Heart left ventricle (tissue), 13 donors: Measurements from ENCODE around the gene ATM.

Source experiments
- POLR2A ChIP-seq, 2 donors: fragments of 450-650 bp; IDR thresholded peaks; one replicate each; pipeline ENCODE4 v1.6.1; 2017; ENCODE audit warnings: antibody characterized with exemption in 2 of 2, mild to moderate bottlenecking in 2 of 2, moderate library complexity in 2 of 2
- TF ChIP-seq, protein P1 (sequence below), 12 donors: fragments of 200-600 bp; sonication (generic) in 4 of 12; IDR thresholded peaks; one replicate each; pipeline versions ENCODE4 v1.5.0 to v1.8.0; 2018 to 2022; ENCODE audit warnings: antibody characterized with exemption in 12 of 12, mild to moderate bottlenecking in 5 of 12
- donor health status: ischemic (EF 13 %, LVEDD 7.1; RV severe dilation, severe dysfunction).
- donor health status: DM: no; HTN: yes; CAD: no.
- donor health status: DM: no; HTN: no; CAD: no.
- donor health status: ischemic (EF 25% LVEDD 6.9; RV normal size, moderate dysfunction).
- donor health status: ischemic (EF 25% LVEDD 5.7; RV mildly dilated, moderate dysfunction).
- donor health status: ischemic (EF 35%, LVEDD 5.7; RV mildly dilated, moderate dysfunction).
- donor health status: nonischemic (EF 11% LVEDD 7.7; RV severe dilation, severe dysfunction).
- donor health status: DM: yes; HTN: yes; CAD: no.
- donor health status: PGD.
- donor health status: ischemic (EF 29% LVEDD 5.4; RV normal size, mild dysfunction).
- donor health status: nonischemic (EF 23%, LVEDD 6.1; RV moderate dilation, normal function).

GRCh38 chr11:108237058-108237481 is 14.2 kb downstream of the ATM start:
- TF ChIP-seq POLR2A (IDR thresholded peaks at IDR 0.05) = no peak
- TF ChIP-seq, protein P1, sequence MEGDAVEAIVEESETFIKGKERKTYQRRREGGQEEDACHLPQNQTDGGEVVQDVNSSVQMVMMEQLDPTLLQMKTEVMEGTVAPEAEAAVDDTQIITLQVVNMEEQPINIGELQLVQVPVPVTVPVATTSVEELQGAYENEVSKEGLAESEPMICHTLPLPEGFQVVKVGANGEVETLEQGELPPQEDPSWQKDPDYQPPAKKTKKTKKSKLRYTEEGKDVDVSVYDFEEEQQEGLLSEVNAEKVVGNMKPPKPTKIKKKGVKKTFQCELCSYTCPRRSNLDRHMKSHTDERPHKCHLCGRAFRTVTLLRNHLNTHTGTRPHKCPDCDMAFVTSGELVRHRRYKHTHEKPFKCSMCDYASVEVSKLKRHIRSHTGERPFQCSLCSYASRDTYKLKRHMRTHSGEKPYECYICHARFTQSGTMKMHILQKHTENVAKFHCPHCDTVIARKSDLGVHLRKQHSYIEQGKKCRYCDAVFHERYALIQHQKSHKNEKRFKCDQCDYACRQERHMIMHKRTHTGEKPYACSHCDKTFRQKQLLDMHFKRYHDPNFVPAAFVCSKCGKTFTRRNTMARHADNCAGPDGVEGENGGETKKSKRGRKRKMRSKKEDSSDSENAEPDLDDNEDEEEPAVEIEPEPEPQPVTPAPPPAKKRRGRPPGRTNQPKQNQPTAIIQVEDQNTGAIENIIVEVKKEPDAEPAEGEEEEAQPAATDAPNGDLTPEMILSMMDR (IDR thresholded peaks at IDR 0.05) = no peak
